Skeletal muscle tissue (tissue), 4 donors: ENCODE data around the gene DLX1. TPM values are rescaled to one million over a fixed set of nuclear protein-coding genes. Genes with fewer than 3 reads are reported as not detected.

Source experiments
- H3K27ac ChIP-seq: one replicate; pipeline ENCODE4 v1.7.0; 2013; ENCODE audit warnings: mild to moderate bottlenecking, low read depth, low read length, inconsistent platforms
- H3K27me3 ChIP-seq, 3 donors: one replicate each; pipeline ENCODE4 v1.7.0; 2013; ENCODE audit warnings: low read length in 3 of 3; ENCODE audit not compliant: control insufficient read depth in 3 of 3, insufficient read depth in 3 of 3
- H3K36me3 ChIP-seq, 3 donors: one replicate each; pipeline ENCODE4 v1.7.0; 2013; ENCODE audit warnings: low read length in 3 of 3; ENCODE audit not compliant: control insufficient read depth in 3 of 3, insufficient read depth in 3 of 3
- H3K4me1 ChIP-seq, 3 donors: one replicate each; pipeline ENCODE4 v1.7.0; 2013; ENCODE audit warnings: low read length in 3 of 3, mild to moderate bottlenecking in 3 of 3; ENCODE audit not compliant: control insufficient read depth in 3 of 3, insufficient read depth in 3 of 3
- H3K4me3 ChIP-seq, 3 donors: one replicate each; pipeline ENCODE4 v1.7.0; 2013; ENCODE audit warnings: low read length in 3 of 3
- H3K9ac ChIP-seq, 3 donors: one replicate each; pipeline ENCODE4 v1.7.0; 2013; ENCODE audit warnings: low read length in 3 of 3, mild to moderate bottlenecking in 3 of 3, moderate library complexity in 2 of 3, low read depth in 1 of 3
- H3K9me3 ChIP-seq, 3 donors: one replicate each; pipeline ENCODE4 v1.7.0; 2013; ENCODE audit warnings: low read length in 3 of 3; ENCODE audit not compliant: control insufficient read depth in 3 of 3
- total RNA-seq: library from RNA; depleted of rRNA; stranded (reverse); fragments of >200 nt; gene quantifications from one replicate; pipeline ENCODE4 v1.2.3, GENCODE V29; 2014
- donor health status: Osteomylitis.

DLX1 gene
- total RNA-seq, 1 donor from 2014 or later, result not detected

- Histone ChIP-seq H3K27me3 (peaks cover 97 to 99% (median 97%) of the 10 kb centered on the region in 3 donors), H3K9ac (no peak overlapping the region), H3K4me1 (peaks cover 43 to 67% (median 55%) of the 10 kb centered on the region in 3 donors), H3K36me3 (no peaks in the 10 kb centered on the region), H3K9me3 (no peaks in the 10 kb centered on the region), H3K27ac (no peak overlapping the region), H3K4me3 (no peak overlapping the region)
These were observed 12.3 kb downstream of the DLX1 start for GRCh38 chr2:172097557-172098131.

- Histone ChIP-seq H3K27ac (no peak overlapping the region), H3K36me3 (no peaks in the 10 kb centered on the region), H3K4me1 (peaks cover 47 to 72% (median 61%) of the 10 kb centered on the region in 3 donors), H3K4me3 (no peak overlapping the region), H3K9me3 (no peaks in the 10 kb centered on the region), H3K27me3 (peaks cover 96 to 98% (median 98%) of the 10 kb centered on the region in 3 donors), H3K9ac (no peak overlapping the region)
These were observed 13.0 kb downstream of the DLX1 start for GRCh38 chr2:172098287-172098649.

- H3K27me3 ChIP-seq, result peaks cover 96 to 98% (median 96%) of the 10 kb centered on the region in 3 donors
- H3K4me1 ChIP-seq, result peaks cover 50 to 72% (median 61%) of the 10 kb centered on the region in 3 donors
- no peaks in the 10 kb centered on the region for H3K9me3 ChIP-seq
- H3K4me3 ChIP-seq, result peak overlapping the region in 2 of 3 donors; percentile 16 to 50
- no peaks in the 10 kb centered on the region for H3K36me3 ChIP-seq
- H3K9ac ChIP-seq, result peak overlapping the region in 1 of 3 donors; percentile 33
- H3K27ac ChIP-seq, result no peak overlapping the region
These were observed 13.6 kb downstream of the DLX1 start for GRCh38 chr2:172098650-172099471.

- Histone ChIP-seq H3K9ac (no peak overlapping the region), H3K27me3 (peaks cover 96 to 98% (median 97%) of the 10 kb centered on the region in 3 donors), H3K9me3 (no peaks in the 10 kb centered on the region), H3K27ac (no peak overlapping the region), H3K36me3 (no peaks in the 10 kb centered on the region), H3K4me1 (peaks cover 50 to 70% (median 61%) of the 10 kb centered on the region in 3 donors), H3K4me3 (no peak overlapping the region)
These were observed 14.3 kb downstream of the DLX1 start for GRCh38 chr2:172099472-172100079.

GRCh38 chr2:172100080-172100934, 15.0 kb downstream of the DLX1 start:
- H3K4me3 ChIP-seq, result no peak overlapping the region
- no peaks in the 10 kb centered on the region for H3K9me3 ChIP-seq
- no peak overlapping the region for H3K9ac ChIP-seq
- no peak overlapping the region for H3K27ac ChIP-seq
- peaks cover 96 to 98% (median 97%) of the 10 kb centered on the region in 3 donors for H3K27me3 ChIP-seq
- no peaks in the 10 kb centered on the region for H3K36me3 ChIP-seq
- peaks cover 45 to 63% (median 55%) of the 10 kb centered on the region in 3 donors for H3K4me1 ChIP-seq

DNA sequence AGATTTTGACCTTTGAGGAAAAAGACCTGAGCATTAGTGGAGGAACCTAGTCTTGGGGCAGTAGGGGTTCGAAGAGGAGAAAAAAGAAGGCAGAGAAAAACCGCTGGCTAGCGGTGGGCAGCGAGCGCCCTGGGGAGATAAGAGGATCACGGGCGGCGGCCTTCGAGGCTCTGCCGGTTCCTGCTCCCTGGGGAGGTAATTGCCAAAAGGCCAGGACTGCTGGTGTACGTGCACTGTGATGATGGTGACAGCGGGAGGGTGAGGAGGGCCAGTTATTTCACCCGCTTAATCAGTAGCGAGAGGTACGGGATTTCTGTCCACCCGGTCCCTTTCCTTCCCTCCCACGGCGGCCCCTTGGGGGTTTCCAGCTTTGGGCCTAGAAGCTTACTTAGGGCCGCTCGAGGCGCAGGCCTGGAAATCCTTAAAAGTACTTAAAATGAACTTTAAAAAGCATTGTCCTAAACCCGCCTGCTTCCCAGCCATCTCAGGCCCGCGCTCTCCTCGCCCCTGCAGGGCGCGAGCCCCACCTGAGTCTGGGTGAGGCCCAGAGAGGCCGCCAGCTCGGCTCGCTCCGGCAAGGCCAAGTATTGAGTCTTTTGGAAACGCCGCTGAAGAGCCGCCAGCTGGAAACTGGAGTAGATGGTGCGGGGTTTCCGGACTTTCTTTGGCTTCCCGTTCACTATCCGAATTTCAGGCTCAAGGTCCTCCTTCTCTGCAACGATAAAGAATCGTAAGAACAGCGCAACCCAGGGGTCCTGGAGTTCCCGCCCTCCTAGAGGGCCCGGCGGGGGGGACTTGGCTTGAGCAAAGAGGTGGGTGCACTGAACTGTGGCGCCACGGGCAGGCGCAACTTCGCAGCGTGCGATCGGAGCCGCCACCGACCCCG, 15.9 kb downstream of the DLX1 start:
- Histone ChIP-seq H3K4me3 (peak overlapping the region; percentile 30 to 70 (median 67)), H3K27me3 (peaks cover 96 to 98% (median 97%) of the 10 kb centered on the region in 3 donors), H3K9ac (no peak overlapping the region)

GRCh38 chr2:172101821-172102390, 16.6 kb downstream of the DLX1 start:
- Histone ChIP-seq H3K4me1 (peaks cover 42 to 57% (median 54%) of the 10 kb centered on the region in 3 donors), H3K27ac (no peak overlapping the region), H3K4me3 (peak overlapping the region; percentile 30 to 70 (median 67)), H3K9me3 (no peaks in the 10 kb centered on the region), H3K9ac (no peak overlapping the region), H3K36me3 (no peaks in the 10 kb centered on the region), H3K27me3 (peaks cover 96 to 98% (median 97%) of the 10 kb centered on the region in 3 donors)

More for the DNA sequence above, 15.9 kb downstream of the DLX1 start:
- Histone ChIP-seq H3K36me3 (no peaks in the 10 kb centered on the region), H3K9me3 (no peaks in the 10 kb centered on the region), H3K27ac (no peak overlapping the region), H3K4me1 (peaks cover 42 to 60% (median 54%) of the 10 kb centered on the region in 3 donors)

GRCh38 chr2:172102391-172103359, 17.4 kb downstream of the DLX1 start, which contains the start of gene DLX2:
TSS of gene DLX2 (minus strand) at chr2:172102900. CDS start at chr2:172102538, 362 bp downstream.
- peak within 1 kb of the TSS in 1 of 3 donors; percentile 33 for H3K9ac ChIP-seq

More at GRCh38 chr2:172102391-172103359, 17.4 kb downstream of the DLX1 start, which contains the start of gene DLX2:
- H3K9me3 ChIP-seq, result no peaks in the 10 kb centered on the region
- H3K4me1 ChIP-seq, result peaks cover 38 to 51% (median 50%) of the 10 kb centered on the region in 3 donors
- peak within 1 kb of the TSS; percentile 43 to 70 (median 67) for H3K4me3 ChIP-seq
- H3K27ac ChIP-seq, result no peak within 1 kb of the TSS
- H3K27me3 ChIP-seq, result peaks cover 96 to 97% (median 97%) of the 10 kb centered on the region in 3 donors
- H3K36me3 ChIP-seq, result no peaks in the 10 kb centered on the region
